HG03196 (cell line): ENCODE results near the gene SDF4.

Experiments used
- ATAC-seq: cut with Tn5 transposase; IDR thresholded peaks from one replicate; pipeline ENCODE4 v1.9.1; 2021; ENCODE audit not compliant: unreplicated experiment

Gene SDF4

GRCh38 chr1:1168451-1169411 lies 63.1 kb downstream of the SDF4 start:
- ATAC-seq: no peak

GRCh38 chr1:1167841-1168450 lies 63.9 kb downstream of the SDF4 start:
- no peak for ATAC-seq

GRCh38 chr1:1167398-1167821 lies 64.4 kb downstream of the SDF4 start:
- no peak for ATAC-seq
